Hepatocyte (in vitro differentiated cells): ENCODE results near the gene USE1. TPM values are rescaled to one million over a fixed set of nuclear protein-coding genes. Genes with fewer than 3 reads are reported as not detected.

Experiments
- DNase-seq: peaks from one replicate; pipeline ENCODE4 v3.0.0-alpha.2; 2016; ENCODE audit warnings: low spot score
- H2AFZ ChIP-seq: fragments of 200-600 bp; sonication (generic); 2 replicates; pipeline ENCODE4 v1.6.0; 2016; ENCODE audit warnings: antibody characterized with exemption, mild to moderate bottlenecking
- H3K27ac ChIP-seq: fragments of 200-600 bp; sonication (generic); 2 replicates; pipeline ENCODE4 v1.5.1; 2016; ENCODE audit warnings: mild to moderate bottlenecking
- H3K27me3 ChIP-seq: fragments of 200-600 bp; sonication (generic); 2 replicates; pipeline ENCODE4 v1.6.1; 2016
- H3K36me3 ChIP-seq: fragments of 200-600 bp; sonication (generic); replicated peaks from 2 replicates; pipeline ENCODE4 v1.5.1; 2016; ENCODE audit warnings: low read depth; ENCODE audit not compliant: insufficient read depth
- H3K4me1 ChIP-seq: fragments of 200-600 bp; sonication (generic); 2 replicates; pipeline ENCODE4 v1.5.1; 2016; ENCODE audit warnings: mild to moderate bottlenecking, moderate library complexity; ENCODE audit not compliant: insufficient read depth
- H3K4me2 ChIP-seq: fragments of 200-600 bp; sonication (generic); 2 replicates; pipeline ENCODE4 v1.6.0; 2016
- H3K4me3 ChIP-seq: fragments of 200-600 bp; sonication (generic); 2 replicates; pipeline ENCODE4 v1.5.1; 2016; ENCODE audit warnings: mild to moderate bottlenecking
- H3K79me2 ChIP-seq: fragments of 200-600 bp; sonication (generic); 2 replicates; pipeline ENCODE4 v1.6.0; 2017; ENCODE audit warnings: mild to moderate bottlenecking
- H3K9me2 ChIP-seq: fragments of 200-600 bp; sonication (generic); replicated peaks from 2 replicates; pipeline ENCODE4 v1.6.0; 2017; ENCODE audit warnings: mild to moderate bottlenecking; ENCODE audit not compliant: insufficient read depth
- H3K9me3 ChIP-seq: fragments of 200-600 bp; sonication (generic); 2 replicates; pipeline ENCODE4 v1.5.1; 2016; ENCODE audit warnings: low read depth, mild to moderate bottlenecking
- H4K20me1 ChIP-seq: fragments of 200-600 bp; sonication (generic); 2 replicates; pipeline ENCODE4 v1.6.0; 2016; ENCODE audit warnings: mild to moderate bottlenecking; ENCODE audit not compliant: insufficient read depth, poor library complexity, severe bottlenecking
- EZH2 ChIP-seq: fragments of 200-600 bp; sonication (generic); IDR thresholded peaks from 2 replicates; pipeline ENCODE4 v1.6.1; 2016; ENCODE audit warnings: antibody characterized with exemption, mild to moderate bottlenecking, borderline replicate concordance
- EZH2phosphoT487 ChIP-seq: fragments of 200-600 bp; sonication (generic); IDR thresholded peaks from one replicate; pipeline ENCODE4 v1.6.1; 2018; ENCODE audit warnings: antibody characterized with exemption, mild to moderate bottlenecking, low read depth, moderate library complexity; ENCODE audit not compliant: unreplicated experiment, severe bottlenecking
- WGBS: methylation state at CpG from one replicate; pipeline ENCODE4 v1.1.6; 2016; ENCODE audit warnings: low lambda C conversion rate; ENCODE audit errors: missing lambda C conversion rate; 5-methylcytosine and 5-hydroxymethylcytosine counted together
- polyA plus RNA-seq: library from polyadenylated mRNA; unstranded; fragments of >200 nt; fragmentation: Nextera tagmentation; extraction: Ambion mirVana; gene quantifications from 2 replicates; pipeline ENCODE4 v1.2.1, GENCODE V29; 2016
- total RNA-seq: library from RNA; depleted of rRNA; stranded (reverse); fragments of >200 nt; gene quantifications from 2 replicates; pipeline ENCODE4 v1.2.3, GENCODE V29; 2014
- TF ChIP-seq, protein P1 (sequence below): fragments of 200-600 bp; sonication (generic); IDR thresholded peaks from 2 replicates; pipeline ENCODE4 v1.5.1; 2016; ENCODE audit warnings: antibody characterized with exemption, mild to moderate bottlenecking; ENCODE audit not compliant: poor library complexity

USE1 gene
- total and polyA plus RNA-seq, 2 experiments from 2014 or later: 26.9 to 46.7 TPM

DNA sequence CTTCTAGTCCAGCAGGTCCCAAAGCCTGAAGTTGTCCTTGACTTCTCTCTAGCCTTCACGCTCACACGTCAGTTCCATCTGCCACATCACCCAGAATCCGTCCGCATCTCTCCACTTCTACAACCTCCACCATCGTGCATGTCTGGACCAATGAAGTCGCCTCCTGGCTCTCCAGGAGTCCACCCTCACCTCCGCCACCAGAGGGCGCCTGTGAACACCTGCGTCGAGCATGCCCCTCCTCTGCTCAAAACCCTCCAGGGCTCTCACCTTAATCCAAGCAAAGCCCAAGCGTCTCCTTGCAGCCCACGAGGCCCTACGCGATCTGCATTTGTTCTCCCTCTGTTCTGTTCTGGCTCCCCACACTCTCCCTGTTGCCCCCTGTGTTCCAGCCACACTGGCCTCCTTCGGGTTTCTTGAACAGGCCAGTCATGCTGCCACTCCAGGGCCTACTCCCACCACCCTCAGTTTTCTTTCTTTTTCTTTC is 45.7 kb downstream of the USE1 start:
- H4K20me1 ChIP-seq: no peaks in the 10 kb centered on the region
- DNase-seq: peak; percentile 86
- H2AFZ ChIP-seq: no peak overlapping the region
- no peak for TF ChIP-seq EZH2
- TF ChIP-seq, protein P1, sequence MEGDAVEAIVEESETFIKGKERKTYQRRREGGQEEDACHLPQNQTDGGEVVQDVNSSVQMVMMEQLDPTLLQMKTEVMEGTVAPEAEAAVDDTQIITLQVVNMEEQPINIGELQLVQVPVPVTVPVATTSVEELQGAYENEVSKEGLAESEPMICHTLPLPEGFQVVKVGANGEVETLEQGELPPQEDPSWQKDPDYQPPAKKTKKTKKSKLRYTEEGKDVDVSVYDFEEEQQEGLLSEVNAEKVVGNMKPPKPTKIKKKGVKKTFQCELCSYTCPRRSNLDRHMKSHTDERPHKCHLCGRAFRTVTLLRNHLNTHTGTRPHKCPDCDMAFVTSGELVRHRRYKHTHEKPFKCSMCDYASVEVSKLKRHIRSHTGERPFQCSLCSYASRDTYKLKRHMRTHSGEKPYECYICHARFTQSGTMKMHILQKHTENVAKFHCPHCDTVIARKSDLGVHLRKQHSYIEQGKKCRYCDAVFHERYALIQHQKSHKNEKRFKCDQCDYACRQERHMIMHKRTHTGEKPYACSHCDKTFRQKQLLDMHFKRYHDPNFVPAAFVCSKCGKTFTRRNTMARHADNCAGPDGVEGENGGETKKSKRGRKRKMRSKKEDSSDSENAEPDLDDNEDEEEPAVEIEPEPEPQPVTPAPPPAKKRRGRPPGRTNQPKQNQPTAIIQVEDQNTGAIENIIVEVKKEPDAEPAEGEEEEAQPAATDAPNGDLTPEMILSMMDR: peak; percentile 87
- no peaks in the 10 kb centered on the region for H3K27me3 ChIP-seq
- no peaks in the 10 kb centered on the region for H3K9me2 ChIP-seq
- H3K4me1 ChIP-seq: no peaks in the 10 kb centered on the region
- H3K36me3 ChIP-seq: no peaks in the 10 kb centered on the region
- no peaks in the 10 kb centered on the region for H3K79me2 ChIP-seq
- no peaks in the 10 kb centered on the region for H3K9me3 ChIP-seq
- WGBS: 25% methylated on average over 15 of the region's 15 CpGs
- H3K27ac ChIP-seq: no peak overlapping the region
- H3K4me2 ChIP-seq: no peak overlapping the region
- no peak overlapping the region for H3K4me3 ChIP-seq

- Histone ChIP-seq H3K27ac (no peak overlapping the region), H3K9me3 (no peaks in the 10 kb centered on the region), H3K4me2 (no peak overlapping the region), H4K20me1 (no peaks in the 10 kb centered on the region), H3K4me1 (no peaks in the 10 kb centered on the region), H2AFZ (no peak overlapping the region), H3K36me3 (no peaks in the 10 kb centered on the region), H3K4me3 (no peak overlapping the region), H3K27me3 (no peaks in the 10 kb centered on the region), H3K9me2 (no peaks in the 10 kb centered on the region), H3K79me2 (no peaks in the 10 kb centered on the region)
- WGBS: 85% methylated on average over 14 of the region's 16 CpGs
- DNase-seq: no peak
- no peak for TF ChIP-seq EZH2
- TF ChIP-seq EZH2phosphoT487: no peak
- TF ChIP-seq, protein P1: no peak
These were observed 47.4 kb downstream of the USE1 start for GRCh38 chr19:17262557-17262956.

DNA sequence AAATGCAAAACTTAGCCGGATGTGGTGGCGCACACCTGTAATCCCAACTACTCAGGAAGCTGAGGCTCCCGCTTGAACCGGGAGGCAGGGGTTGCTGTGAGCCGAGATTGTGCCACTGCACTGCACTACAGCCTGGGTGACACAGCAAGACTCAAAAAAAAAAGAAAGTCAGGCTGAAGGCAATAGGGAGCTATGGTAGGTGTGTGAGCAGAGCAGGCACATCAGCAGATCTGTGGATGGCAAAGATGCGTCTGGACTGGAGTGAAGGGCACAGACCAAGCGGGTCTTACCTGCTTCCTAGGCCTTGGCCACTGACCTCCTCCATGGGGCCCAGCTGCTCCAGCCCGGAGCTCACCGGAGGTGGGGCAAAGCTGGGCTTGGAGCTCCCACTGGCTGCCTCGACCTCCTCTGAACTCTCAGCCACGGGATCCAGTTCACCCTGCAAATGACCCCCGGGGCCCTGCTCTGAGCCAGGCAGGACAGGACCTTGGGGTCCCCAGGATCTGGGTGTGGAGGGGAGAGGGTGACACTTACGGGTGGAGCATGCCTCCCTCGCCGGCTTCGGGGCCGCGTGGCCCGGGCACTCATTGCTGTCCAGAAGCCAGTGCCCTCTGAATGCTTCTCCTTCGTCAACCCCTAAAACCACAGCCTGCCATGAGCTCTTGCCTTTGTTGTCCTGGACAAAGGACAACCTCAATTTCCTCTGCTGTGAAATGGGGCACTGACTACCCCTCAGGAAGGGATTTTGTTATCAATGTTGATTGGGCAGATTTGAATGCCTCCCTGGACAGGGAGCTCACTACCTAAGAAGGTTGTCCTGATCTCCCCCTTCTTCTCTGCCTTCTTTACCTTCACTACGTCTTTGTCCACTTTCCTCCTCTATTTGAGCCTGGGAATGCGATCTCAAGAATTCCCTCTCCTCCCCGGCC is 48.8 kb downstream of the USE1 start:
- H4K20me1 ChIP-seq: no peaks in the 10 kb centered on the region
- DNase-seq: no peak
- no peaks in the 10 kb centered on the region for H3K9me3 ChIP-seq
- H3K9me2 ChIP-seq: no peaks in the 10 kb centered on the region
- 91% methylated on average over 23 of the region's 23 CpGs for WGBS
- peaks cover 4% of the 10 kb centered on the region for H3K4me1 ChIP-seq
- H3K4me2 ChIP-seq: no peak overlapping the region
- H2AFZ ChIP-seq: no peak overlapping the region
- no peaks in the 10 kb centered on the region for H3K36me3 ChIP-seq
- no peaks in the 10 kb centered on the region for H3K27me3 ChIP-seq
- H3K79me2 ChIP-seq: peaks cover 9% of the 10 kb centered on the region
- H3K27ac ChIP-seq: no peak overlapping the region
- H3K4me3 ChIP-seq: no peak overlapping the region
- TF ChIP-seq EZH2phosphoT487 (no peak), EZH2 (no peak)
- TF ChIP-seq, protein P1: no peak
